Measurements from ENCODE around the gene POU2F3.
A peak's percentile ranks its signal among the peaks of the same experiment; 100 is the strongest.
"Not testable (repeated sequence)": the region's sequence is repeated elsewhere in the genome, so short reads cannot be mapped to it uniquely, and the experiment has no call there.

POU2F3 gene

GRCh38 chr11:120254788-120255518, 15.0 kb downstream of the POU2F3 start:
- no peak for DNase-seq

DNA sequence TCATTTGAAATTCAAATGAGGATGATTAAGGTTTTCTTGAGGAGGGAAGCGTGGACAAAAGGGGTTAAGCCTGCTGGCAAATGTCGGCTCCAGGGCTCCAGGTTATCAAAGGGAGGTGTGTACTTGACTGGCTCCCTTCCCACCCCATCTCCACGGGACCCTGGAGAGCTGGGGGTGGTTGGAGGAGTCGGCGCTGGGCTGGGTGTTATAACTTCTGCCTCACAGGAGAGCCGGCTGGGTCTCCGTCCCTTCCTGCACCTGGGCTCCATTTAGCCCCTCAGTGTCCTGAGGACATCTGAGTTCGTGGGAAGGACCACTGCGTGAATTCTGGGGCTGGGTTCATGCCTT, 15.6 kb downstream of the POU2F3 start:
- no peak for DNase-seq

DNA sequence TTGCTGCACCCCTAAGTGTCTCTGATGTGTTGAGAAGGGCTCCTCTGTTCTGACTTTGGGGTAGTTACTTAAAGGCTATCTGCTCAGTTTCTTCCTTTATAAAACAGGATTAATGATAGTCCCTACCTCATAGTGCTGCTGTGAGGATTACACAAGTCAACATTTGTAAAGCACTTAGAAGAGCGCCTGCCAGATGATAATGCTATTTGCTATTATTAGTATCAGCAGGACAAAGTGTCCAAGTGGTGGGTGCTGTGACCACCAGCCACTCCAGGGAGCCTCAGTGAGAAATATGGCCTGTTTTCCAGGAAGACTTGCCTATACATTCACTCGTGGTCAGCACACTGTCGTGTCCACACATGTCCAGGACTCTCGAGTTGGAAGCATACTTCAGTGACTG, 16.2 kb downstream of the POU2F3 start:
- DNase-seq = no peak

- DNase-seq = no peak
Measured at GRCh38 chr11:120256779-120257178, 16.8 kb downstream of the POU2F3 start.

DNA sequence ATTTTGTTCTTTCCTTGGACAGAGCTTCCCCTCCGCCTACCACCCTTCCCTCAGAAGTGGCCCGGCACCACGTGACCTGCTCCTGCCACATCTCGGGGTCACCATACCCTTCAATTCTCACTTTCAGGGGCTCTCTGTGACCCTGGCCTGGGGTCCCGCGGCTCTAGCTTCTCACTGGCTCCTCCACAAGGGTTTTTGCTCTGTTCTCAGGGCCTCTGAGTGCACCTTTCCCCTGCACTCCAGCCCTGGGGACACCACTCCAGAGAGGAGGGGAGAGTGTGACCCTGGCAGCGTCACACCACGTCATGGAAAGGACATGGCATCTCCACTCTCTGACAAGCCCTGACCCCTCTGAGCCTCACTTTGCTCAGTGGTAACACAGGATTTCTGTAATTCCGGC, 17.4 kb downstream of the POU2F3 start:
- DNase-seq = no peak

- DNase-seq = no peak
Measured at GRCh38 chr11:120258661-120259060, 18.7 kb downstream of the POU2F3 start.

- DNase-seq = no peak
Measured at GRCh38 chr11:120259241-120259640, 19.3 kb downstream of the POU2F3 start.

DNA sequence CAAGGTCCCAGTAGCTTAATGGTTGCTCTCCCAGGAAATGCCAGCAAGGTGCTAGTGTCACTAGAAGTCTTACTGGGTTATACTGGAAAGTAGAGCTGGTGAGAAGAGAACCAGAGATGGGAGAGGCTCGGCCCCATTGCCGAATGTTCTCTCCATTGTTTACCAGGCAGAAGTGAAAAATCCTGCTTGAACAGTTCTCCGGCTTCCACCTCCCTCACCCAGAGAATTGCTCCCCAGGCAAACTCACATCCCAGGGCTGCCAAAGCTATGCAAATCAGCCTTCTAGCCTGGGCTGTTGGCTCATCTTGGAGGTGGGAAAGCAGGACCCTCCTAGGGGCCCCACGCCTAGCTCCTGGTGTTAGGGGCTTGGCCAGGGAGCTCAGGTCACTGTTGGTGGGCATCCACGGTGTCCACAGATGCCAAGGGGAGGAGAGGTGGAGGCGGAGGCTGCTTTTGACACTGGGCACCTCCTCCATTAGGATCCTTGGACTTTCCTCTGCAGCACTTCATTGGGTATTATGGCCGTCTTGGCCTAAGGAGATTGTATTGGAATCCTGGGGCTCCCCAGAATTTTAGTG, 20.1 kb downstream of the POU2F3 start:
- DNase-seq = no peak

- no peak for DNase-seq
Measured at GRCh38 chr11:120260616-120261015, 20.7 kb downstream of the POU2F3 start.

GRCh38 chr11:120261321-120261720, 21.4 kb downstream of the POU2F3 start:
- no peak for DNase-seq

- DNase-seq = no peak
Measured at GRCh38 chr11:120261931-120262330, 22.0 kb downstream of the POU2F3 start.

- no peak for DNase-seq
Measured at GRCh38 chr11:120267319-120267718, 27.4 kb downstream of the POU2F3 start.

GRCh38 chr11:120268686-120269085, 28.7 kb downstream of the POU2F3 start:
- no peak for DNase-seq

GRCh38 chr11:120270386-120270785, 30.4 kb downstream of the POU2F3 start:
- DNase-seq = no peak

GRCh38 chr11:120271672-120272071, 31.7 kb downstream of the POU2F3 start:
- no peak for DNase-seq

GRCh38 chr11:120272303-120272702, 32.4 kb downstream of the POU2F3 start:
- DNase-seq = no peak

- no peak for DNase-seq
Measured at GRCh38 chr11:120273432-120273831, 33.5 kb downstream of the POU2F3 start.

- DNase-seq = not testable (repeated sequence)
Measured at GRCh38 chr11:120273956-120274355, 34.0 kb downstream of the POU2F3 start.

DNA sequence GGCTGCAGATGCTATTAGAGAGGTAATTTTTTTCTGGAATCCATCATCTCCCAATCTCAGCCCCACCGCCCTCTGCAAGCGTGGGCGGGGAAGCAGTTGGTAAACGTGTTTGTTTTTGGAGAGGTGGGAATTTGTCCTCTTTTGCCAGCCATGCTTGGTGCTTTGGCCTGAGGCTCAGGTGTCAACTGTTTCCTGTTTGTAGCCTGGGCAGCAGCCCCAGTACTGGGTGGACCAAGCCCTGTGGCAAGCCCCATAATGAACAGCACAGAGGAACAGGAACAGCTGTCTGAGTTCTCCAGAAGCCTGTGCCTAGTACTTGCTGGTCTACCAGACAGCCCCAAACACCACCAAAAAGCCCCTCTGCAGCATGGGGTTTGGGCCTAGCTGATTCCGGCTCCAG, 39.6 kb downstream of the POU2F3 start:
- no peak for DNase-seq

DNA sequence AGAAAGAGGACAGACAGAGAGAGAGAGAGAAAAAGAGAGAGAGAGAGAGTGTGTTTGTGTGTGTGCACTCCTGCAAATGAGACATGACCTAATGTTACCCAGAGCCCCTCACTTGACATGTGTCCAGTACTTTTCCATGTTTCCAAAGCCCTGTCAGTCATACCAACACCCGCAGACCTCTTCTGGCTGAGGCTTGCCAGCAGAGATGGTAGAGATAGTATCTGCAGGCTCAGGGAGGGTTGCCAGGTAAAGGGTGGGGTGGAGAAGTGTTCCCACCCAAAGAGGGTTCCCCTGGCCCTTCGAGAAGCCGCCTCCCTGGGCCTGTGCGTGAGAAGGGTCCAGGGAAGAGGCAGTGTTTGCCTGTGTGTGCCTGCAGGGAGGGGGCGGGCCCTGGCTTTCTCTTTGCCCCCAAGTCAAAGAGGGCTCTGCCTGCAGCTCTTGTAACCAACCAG, 40.7 kb downstream of the POU2F3 start:
- no peak for DNase-seq

DNA sequence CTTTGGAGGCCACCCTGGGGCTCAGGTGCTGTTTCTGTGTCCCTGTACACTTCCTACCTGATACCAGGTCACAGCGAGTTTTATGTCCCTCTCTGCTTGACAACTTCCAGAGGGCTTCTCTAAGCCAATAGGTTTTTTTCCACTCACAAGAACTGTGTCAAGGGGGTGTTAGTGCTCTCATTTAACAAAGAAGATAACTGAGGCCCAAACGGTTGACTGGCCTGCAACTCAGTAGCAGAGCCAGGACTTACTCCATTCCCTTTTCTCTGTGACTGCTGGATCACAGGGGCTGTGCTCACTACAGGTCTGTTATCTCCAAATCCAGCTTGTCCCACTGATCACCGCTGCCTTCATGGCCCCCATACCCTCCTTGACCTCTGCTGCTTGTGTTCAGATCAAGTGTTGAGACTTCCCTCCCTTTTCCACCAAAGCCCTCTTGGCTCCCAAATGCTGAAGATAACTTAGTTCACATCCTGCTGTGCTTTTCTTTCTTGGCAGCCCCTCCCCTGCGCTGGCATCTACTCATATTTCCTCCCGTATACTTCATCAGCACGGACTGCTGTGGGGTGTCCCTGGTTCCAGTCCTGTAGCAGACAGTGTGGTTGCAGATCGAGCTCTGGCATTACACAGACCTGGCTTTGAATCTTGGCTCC, 41.3 kb downstream of the POU2F3 start:
- DNase-seq = peak; percentile 40

- no peak for DNase-seq
Measured at GRCh38 chr11:120283124-120283523, 43.2 kb downstream of the POU2F3 start.

DNA sequence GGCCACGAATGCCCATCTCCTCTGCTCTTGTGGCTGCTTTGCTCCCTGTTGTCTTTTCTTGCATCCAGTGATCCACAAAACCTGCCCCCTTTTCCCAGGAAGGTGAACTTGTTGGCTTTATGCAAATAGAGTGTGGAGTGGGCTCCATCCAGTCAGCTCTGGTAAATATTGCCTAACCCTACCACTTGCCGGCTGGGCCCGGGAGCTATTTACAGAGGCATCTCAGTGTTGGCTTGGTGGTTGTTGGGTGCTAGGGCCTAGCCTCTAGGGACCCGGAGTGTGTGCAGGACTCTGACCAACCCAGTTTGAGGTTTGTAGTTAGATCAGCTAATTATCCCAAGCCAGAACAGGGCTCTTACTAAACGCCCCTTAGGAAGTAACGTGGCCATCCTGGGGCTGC, 44.3 kb downstream of the POU2F3 start:
- no peak for DNase-seq

DNA sequence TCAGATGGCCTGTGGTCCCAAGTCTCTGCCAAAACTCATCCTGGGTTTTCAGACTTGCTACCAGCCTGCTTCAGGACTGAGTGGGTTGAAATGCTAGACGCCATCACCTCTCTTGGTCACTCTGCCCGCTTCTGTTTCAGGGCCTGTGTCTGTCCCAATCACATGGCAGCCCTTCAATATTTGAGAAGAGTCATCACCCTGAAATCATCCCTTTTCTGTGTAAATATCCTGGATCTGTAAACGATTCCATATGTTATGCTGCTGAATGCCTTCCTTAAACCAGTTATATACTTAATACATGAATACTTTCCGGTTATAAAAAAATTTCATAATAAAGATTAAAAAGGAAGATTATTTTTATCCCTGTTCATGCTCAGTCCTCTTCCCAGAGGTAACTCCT, 45.3 kb downstream of the POU2F3 start:
- no peak for DNase-seq
